Tibial artery (tissue), 4 donors: ENCODE data around the gene KLHL1.

Source experiments
- DNase-seq, 2 donors: peaks; one replicate each; pipeline ENCODE4 v3.0.0-alpha.2; 2019
- H3K27ac ChIP-seq, 2 donors: fragments of 200-600 bp; sonication (generic) in 1 of 2; 1 replicate in 1 of 2; 2 replicates in 1 of 2; pipeline ENCODE4 v1.5.1; 2018 to 2019; ENCODE audit warnings: mild to moderate bottlenecking in 1 of 2
- H3K27me3 ChIP-seq, 2 donors: fragments of 200-600 bp; sonication (generic) in 1 of 2; one replicate each; pipeline versions ENCODE4 v1.5.1 to v1.6.0; 2016 to 2019
- H3K36me3 ChIP-seq, 3 donors: fragments of 200-600 bp; sonication (generic) in 2 of 3; one replicate each; pipeline ENCODE4 v1.5.1; 2016 to 2019; ENCODE audit warnings: mild to moderate bottlenecking in 2 of 3
- H3K4me1 ChIP-seq, 4 donors: fragments of 200-600 bp; sonication (generic) in 2 of 4; 1 replicate in 3 of 4; 2 replicates in 1 of 4; pipeline ENCODE4 v1.5.1; 2016 to 2019
- H3K4me3 ChIP-seq, 2 donors: fragments of 200-600 bp; sonication (generic) in 1 of 2; 1 replicate in 1 of 2; 2 replicates in 1 of 2; pipeline ENCODE4 v1.5.1; 2018 to 2019; ENCODE audit warnings: mild to moderate bottlenecking in 2 of 2
- H3K9me3 ChIP-seq, 3 donors: fragments of 200-600 bp; sonication (generic) in 1 of 3; one replicate each; pipeline ENCODE4 v1.5.1; 2016 to 2019
- CTCF ChIP-seq, 2 experiments: fragments of 200-600 bp in 1 of 2; fragments of 450-650 bp in 1 of 2; IDR thresholded peaks; one replicate each; pipeline ENCODE4 v1.5.1; 2017 to 2019; ENCODE audit warnings: antibody characterized with exemption in 2 of 2, mild to moderate bottlenecking in 1 of 2, moderate library complexity in 1 of 2
- intact Hi-C: fragments of 100-400 bp; cut with DNase I; formaldehyde crosslinking; loops from one replicate; pipeline ENCODE4 v1.15.0; 2023; ENCODE audit warnings: low total_unique reads

KLHL1 gene

GRCh38 chr13:69872321-69873047 is 235.8 kb downstream of the KLHL1 start:
- Histone ChIP-seq H3K4me3 (no peak overlapping the region), H3K27me3 (no peaks in the 10 kb centered on the region), H3K27ac (no peak overlapping the region), H3K36me3 (no peaks in the 10 kb centered on the region), H3K9me3 (no peaks in the 10 kb centered on the region), H3K4me1 (no peaks in the 10 kb centered on the region)
- DNase-seq: no peak
- no peak for TF ChIP-seq CTCF (IDR thresholded peaks at IDR 0.05)
- intact Hi-C loops: no loop called here

- DNase-seq: no peak
- Histone ChIP-seq H3K27ac (no peak overlapping the region), H3K9me3 (no peaks in the 10 kb centered on the region), H3K36me3 (no peaks in the 10 kb centered on the region), H3K4me3 (no peak overlapping the region), H3K27me3 (no peaks in the 10 kb centered on the region), H3K4me1 (no peaks in the 10 kb centered on the region)
- intact Hi-C loops: no loop called here
- no peak for TF ChIP-seq CTCF (IDR thresholded peaks at IDR 0.05)
Observed at GRCh38 chr13:69866555-69866954, 241.7 kb downstream of the KLHL1 start.

GRCh38 chr13:69857183-69857821 is 250.9 kb downstream of the KLHL1 start:
- no peak overlapping the region for H3K4me3 ChIP-seq
- H3K36me3 ChIP-seq: no peaks in the 10 kb centered on the region
- TF ChIP-seq CTCF (IDR thresholded peaks at IDR 0.05): peak; percentile 15 to 42
- no peak for DNase-seq
- no peaks in the 10 kb centered on the region for H3K4me1 ChIP-seq
- intact Hi-C loops: no loop called here
- H3K9me3 ChIP-seq: no peaks in the 10 kb centered on the region
- H3K27me3 ChIP-seq: no peaks in the 10 kb centered on the region
- H3K27ac ChIP-seq: no peak overlapping the region

- Histone ChIP-seq H3K4me3 (no peak overlapping the region), H3K27ac (no peak overlapping the region), H3K4me1 (no peaks in the 10 kb centered on the region), H3K27me3 (no peaks in the 10 kb centered on the region), H3K9me3 (no peaks in the 10 kb centered on the region), H3K36me3 (no peaks in the 10 kb centered on the region)
- DNase-seq: no peak
- no peak for TF ChIP-seq CTCF (IDR thresholded peaks at IDR 0.05)
- intact Hi-C loops: no loop called here
Observed at GRCh38 chr13:69856331-69856730, 251.9 kb downstream of the KLHL1 start.

GRCh38 chr13:69828527-69828926 is 279.7 kb downstream of the KLHL1 start:
- H3K4me3 ChIP-seq: no peak overlapping the region
- intact Hi-C loops: no loop called here
- H3K27ac ChIP-seq: no peak overlapping the region
- H3K9me3 ChIP-seq: no peaks in the 10 kb centered on the region
- no peak for TF ChIP-seq CTCF (IDR thresholded peaks at IDR 0.05)
- no peak for DNase-seq
- no peaks in the 10 kb centered on the region for H3K4me1 ChIP-seq
- H3K36me3 ChIP-seq: no peaks in the 10 kb centered on the region
- H3K27me3 ChIP-seq: no peaks in the 10 kb centered on the region
